Activated T-cell treated with anti-CD3 and anti-CD28 coated beads for 4 hours (primary cell): ENCODE measurements around the gene MYL7.

Source experiments
- DNase-seq: peaks from one replicate; pipeline ENCODE4 v3.0.0-alpha.2; 2020

Gene MYL7

DNA sequence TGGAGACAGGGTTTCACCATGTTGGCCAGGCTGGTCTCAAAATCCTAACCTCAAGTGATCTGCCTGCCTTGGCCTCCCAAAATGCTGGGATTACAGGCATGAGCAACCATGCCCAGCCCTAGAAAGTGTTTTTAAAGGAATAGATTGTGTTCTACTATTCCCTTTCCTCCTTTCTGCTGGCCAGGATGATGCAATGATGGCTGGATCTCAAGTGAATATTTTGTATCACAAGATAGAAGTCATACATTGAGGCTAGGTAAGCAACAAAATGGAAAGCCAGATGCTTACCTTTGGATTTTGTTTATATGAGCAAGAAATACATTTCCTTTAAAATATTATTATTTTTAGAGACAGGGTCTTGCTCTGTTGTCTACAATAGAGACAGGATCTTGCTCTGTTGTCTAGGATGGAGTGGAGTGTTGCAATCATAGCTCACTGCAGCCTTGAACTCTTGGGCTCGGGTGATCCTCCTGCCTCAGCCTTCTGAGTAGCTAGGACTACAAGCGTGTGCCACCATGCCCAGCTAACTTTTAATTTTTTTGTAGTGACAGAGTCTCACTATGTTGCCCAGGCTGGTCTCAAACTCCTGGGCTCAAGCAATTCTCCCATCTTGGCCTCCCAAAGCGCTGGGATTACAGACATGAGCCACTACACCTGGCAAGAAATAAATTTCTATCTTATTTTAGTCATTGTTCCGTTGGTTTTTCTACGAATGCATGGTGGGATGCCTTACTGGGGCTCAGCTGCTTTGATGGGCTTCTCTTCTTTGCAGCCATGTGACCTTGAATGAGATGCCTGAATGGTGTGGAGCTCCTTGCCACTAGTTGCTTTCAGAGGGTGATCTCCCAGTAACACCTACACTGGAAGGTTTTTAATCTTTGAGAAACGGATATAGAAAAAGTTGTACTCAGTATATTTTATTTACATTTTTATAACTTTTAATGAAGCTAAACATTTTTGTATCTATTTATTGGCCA is 42.8 kb downstream of the MYL7 start:
- no peak for DNase-seq

DNA sequence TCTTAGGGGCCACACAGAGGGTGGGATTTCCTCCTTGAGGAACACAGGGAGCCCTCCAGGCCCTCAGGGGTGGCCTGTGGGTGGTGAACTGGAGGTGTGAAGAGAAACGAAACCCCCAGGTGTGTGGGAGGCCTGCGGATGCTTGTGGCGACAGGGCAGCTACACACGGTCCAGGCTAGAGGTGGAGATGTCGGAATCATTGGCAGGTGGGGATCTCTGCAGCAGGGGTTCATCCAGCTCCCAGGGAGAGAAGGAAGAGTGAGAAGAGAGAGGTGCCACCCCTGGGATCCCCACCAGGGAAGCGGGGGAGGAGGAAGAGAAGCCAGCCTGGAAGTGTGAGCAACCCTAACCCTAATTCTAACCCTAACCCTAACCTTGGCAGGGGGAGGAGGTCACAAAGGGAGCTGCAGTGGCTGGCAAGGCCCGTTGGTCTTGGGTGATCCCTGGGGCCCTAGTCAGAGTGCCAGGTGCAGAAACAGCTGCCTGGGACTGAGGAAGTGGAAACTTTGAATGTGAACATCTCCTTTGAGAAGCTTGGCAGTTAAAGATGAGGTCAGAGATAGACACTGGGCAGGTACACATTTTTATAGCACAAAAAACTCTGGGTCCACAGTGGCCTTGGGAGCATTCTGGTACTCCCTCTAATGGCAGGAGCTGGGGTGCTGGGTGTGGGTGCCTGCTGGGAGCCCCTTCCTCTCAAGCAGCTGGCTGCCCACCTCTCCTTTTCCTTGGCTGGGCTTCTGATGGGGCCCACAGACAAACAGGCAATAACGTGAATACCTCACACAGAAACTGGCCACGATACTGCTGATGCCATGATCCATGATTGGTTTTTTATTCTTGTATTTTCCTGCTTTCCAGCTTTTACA is 43.8 kb downstream of the MYL7 start:
- no peak for DNase-seq

DNA sequence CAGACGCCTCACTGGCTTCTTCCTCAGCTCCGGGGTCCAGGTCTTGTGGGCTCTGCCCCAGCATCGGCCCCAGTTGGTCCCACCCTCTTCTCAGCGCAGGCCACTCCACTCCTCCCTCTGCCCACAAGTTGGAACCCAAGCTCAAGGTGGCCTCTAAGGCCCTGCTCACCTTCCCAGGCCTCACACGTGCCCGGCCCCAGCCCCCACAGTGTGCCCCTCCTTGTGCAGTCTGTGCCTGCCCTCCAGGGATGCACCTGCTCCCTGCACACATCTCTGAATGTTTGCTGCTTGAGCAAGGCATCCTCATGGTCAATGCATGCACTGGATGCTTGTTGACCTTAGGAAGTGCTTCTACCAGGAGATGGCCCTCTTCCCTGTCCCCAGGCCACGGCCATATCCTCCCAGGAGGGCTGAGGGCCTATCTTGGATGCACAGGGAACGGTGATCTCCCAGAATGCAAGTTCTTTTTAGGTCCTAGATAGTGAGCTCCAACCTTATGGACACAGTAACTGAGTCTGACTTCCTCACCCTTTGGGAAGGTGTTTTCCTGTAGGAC is 44.7 kb downstream of the MYL7 start:
- no peak for DNase-seq

DNA sequence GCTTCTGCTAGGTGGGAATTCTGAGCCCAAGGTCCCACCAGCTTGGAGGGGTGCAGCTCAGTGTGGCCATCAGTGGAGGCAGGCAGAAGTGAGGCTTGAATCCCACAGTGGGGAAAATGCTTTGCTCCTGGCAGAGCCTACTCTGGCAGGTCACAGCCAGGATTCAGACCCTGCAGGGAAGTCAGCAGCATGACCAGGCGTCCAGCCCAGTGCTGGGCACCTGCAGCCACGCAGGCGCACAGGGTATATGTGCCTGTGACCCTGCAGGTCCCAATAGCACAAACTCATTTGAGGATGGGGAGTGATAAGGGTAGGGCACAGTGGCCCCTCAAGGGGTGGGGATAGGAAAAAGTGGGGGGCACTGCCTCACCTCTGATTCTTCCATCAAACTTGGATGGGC is 45.4 kb downstream of the MYL7 start:
- no peak for DNase-seq

DNA sequence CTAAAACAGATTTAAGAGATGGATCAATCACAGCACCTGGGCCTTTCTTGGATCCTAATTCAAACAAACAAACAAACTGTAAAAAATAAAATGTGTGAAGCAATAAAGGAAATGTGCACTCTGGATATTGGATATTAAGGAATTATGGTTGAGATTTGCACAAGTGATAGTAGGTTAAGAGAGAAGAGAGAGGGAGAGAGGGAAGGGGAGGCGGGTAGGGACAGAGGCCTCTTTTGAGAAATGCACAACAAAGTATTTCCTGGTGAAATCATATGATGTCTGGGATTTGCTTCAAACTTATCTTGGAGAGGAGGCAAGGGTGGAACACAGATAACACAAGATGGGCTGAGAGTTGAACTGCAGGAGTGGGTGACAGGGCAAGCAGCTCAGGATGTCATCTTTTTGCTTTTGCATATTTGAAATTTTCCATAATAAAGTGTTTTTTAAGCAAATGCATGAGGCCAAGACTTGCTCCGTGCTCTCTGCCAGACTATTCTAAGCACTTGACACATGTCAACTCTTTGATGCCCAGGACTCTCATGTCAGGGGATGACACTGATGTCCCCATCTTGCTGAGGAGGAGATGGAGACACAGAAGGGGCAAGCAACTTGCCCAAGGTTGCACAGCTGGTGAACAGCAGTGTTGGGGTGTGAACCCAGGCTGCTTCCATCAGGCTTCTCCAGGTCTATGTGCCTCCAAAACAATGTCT is 46.1 kb downstream of the MYL7 start:
- DNase-seq: no peak

DNA sequence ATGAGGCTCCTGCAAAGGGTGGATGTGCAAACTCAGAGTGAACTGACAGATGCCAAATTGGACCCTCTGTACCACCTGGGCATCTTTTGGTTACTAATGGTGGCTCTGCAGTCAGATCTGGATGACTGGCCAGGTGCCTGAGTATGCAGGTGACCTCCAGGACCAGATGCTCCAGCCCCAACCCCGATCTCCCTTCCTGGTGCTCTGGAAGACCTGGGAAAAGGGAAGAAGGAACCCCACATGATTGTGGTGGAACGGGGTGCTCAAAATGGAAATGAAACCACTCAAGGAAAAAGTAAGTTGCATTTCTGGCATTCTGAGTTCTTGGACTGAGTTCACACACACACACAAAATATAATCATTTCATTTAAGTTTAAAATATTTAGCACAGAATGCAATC is 46.8 kb downstream of the MYL7 start:
- DNase-seq: no peak

DNA sequence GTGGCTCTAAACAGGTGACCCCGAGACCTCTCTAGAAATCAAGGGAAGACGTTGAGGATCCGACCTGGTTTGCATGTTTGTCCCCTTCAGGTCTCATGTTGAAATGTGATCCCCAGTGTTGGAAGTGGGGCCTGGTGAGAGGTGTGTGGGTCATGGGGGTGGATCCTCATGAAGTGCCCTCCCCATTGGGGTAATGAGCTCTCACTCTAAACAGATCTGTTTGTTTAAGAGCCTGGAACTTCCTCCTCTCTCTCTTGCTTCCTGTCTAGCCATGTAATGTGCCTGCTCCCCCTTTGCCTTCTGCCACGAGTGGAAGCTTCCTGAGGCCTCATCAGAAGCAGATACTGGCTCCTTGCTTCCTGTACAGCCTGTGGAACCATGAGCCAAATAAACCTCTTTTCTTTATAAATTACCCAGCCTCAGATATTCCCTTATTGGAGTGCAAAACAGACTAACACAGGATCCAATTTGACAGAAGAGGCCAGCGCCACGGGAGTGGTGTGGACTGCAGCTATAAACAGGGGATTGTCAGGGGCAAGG is 48.0 kb downstream of the MYL7 start:
- DNase-seq: no peak
